Fibroblast of skin of right quadriceps (primary cell): ENCODE measurements around the gene ABCA12.

ENCODE experiments used
- DNase-seq: peaks from one replicate; pipeline ENCODE4 v3.0.0-alpha.2; 2013

ABCA12 gene

GRCh38 chr2:215036314-215036713 is 102.1 kb downstream of the ABCA12 start:
- no peak for DNase-seq

DNA sequence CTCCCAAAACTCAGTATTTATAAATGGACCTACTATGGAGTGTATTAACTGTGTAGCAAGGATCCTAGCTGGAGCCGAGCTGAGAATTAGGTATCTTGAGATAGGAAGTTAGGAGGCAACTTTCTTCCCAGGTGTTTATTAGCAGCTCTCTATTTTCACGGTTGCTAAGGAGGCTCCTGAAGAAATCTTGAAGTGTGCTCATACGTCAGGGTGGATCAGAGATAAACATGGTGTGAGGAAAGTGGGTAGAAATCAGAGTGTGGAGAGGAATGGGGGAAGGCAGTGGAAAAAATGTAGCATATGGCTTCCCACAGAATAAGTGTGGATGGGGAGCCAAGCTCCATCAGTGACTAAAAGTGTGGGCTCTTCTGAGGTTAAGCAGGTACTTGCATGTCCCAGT is 104.3 kb downstream of the ABCA12 start:
- DNase-seq = no peak

DNA sequence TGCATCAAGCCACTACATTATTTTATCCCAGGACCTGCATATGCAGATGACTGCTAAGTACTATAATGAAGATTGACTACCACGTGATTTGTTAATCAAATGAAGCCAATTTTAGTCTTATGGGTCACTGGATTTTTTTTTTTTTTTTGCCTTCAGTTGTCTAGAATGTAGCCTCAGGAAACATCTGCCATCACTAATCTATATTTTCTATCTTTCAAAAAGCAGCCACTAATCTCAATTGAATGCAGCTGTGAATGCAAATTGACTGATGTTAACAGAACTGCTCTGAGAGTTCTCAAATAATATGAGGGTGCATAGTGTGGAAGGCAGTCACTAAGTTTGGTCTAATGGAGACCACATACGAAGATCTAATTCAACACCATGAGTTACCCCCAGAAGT is 106.3 kb downstream of the ABCA12 start:
- DNase-seq = no peak

DNA sequence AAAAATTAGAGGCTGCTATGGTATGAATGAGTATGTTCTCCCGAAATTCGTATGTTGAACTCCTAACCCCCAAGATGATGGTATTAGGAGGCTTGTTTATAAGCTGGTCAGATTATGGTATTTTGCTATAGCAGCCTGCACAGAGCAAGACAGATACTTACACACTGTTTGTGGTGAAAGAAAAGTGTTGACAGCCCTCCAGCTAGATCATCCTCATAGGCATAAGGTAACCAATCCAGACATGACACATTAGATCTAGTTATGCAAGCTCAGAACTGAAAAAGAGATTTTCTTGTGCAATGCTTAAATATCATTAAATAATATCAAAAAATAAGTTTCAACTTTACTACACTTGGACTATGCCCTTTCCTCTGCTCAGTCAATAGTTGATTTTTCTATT is 107.1 kb downstream of the ABCA12 start:
- peak; percentile 13 for DNase-seq

GRCh38 chr2:215029936-215030335 is 108.5 kb downstream of the ABCA12 start:
- DNase-seq = no peak

DNA sequence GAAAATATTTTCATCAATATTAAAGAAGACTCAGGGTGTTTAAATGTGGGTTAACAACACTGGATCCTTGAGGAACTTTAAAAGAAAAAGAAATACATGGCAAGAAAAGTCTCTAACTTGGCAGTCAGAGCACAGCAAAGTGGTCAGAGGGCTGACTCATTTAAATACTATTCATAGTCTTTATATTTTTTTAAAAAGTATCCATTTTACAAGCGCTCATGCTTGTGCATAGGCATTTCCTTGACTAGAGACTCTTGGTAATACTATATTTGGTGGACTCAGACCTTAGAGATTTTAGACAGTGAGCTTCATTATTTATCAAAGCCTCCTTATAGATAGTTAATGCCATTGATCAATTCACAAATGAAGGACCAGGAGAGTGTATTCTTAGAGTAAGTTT is 110.2 kb downstream of the ABCA12 start:
- peak; percentile 69 for DNase-seq

DNA sequence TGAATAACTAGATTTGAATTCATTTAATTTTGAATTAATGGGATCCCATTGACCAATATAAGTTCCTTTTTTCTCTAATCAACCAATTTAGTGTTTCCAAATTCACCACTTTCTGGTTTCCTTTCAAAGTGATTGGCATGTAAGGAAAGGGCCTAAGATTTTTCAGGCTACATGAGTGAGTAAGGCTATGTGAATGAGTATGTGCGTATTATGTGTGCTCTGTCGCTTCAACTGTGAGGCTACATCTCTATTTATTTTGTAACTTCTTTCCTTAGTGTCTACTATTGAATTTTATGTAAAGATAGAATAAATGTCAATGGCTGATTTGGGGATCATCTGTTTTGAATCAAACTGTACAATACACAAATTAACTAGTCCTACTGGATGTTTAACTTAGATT is 110.6 kb downstream of the ABCA12 start:
- peak; percentile 12 for DNase-seq

- no peak for DNase-seq
These were observed 115.5 kb downstream of the ABCA12 start for GRCh38 chr2:215022910-215023309.

- DNase-seq = peak; percentile 66
These were observed 116.0 kb downstream of the ABCA12 start for GRCh38 chr2:215022418-215022817.

GRCh38 chr2:215020283-215020682 is 118.1 kb downstream of the ABCA12 start:
- no peak for DNase-seq

DNA sequence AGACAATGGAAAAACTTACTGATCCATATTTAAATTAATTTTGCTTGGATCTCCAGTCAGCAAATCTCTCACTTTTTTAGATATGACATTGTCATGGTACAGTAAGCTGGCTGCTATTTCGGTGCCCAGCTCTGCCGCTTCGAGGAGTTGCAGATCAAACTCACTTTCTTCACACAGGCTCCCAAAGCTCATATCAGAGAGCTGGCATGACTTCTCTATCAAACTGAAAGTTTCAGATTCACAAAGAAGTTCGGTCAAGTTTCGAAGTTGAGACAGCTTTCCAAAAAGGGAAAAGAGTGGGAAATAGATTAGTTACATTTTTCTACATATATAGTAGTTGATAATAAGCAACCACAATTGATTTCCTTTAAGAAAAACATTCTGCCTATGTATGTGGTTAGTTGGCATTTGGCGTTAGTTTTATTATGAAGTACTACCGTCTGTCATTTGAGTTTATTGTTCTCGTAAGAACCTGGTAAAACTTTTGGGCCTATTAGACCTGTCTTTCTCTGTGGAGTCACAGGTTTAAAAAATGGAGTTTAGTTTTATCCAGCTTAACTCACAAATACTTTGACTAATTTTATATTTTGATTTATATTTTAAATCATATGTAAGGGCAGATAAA is 118.8 kb downstream of the ABCA12 start:
- no peak for DNase-seq

GRCh38 chr2:215019085-215019484 is 119.3 kb downstream of the ABCA12 start:
- DNase-seq = no peak

- no peak for DNase-seq
These were observed 123.0 kb downstream of the ABCA12 start for GRCh38 chr2:215015421-215015820.

GRCh38 chr2:215010390-215010789 is 128.0 kb downstream of the ABCA12 start:
- DNase-seq = no peak

- peak; percentile 37 for DNase-seq
These were observed 135.4 kb downstream of the ABCA12 start for GRCh38 chr2:215003001-215003400.

- peak; percentile 46 for DNase-seq
These were observed 135.9 kb downstream of the ABCA12 start for GRCh38 chr2:215002500-215002899.

GRCh38 chr2:215000721-215001120 is 137.7 kb downstream of the ABCA12 start:
- DNase-seq = no peak

GRCh38 chr2:214995926-214996670 is 142.3 kb downstream of the ABCA12 start:
- no peak for DNase-seq

- DNase-seq = no peak
These were observed 143.0 kb downstream of the ABCA12 start for GRCh38 chr2:214995409-214995808.

- no peak for DNase-seq
These were observed 145.5 kb downstream of the ABCA12 start for GRCh38 chr2:214992911-214993310.

- DNase-seq = no peak
These were observed 149.2 kb downstream of the ABCA12 start for GRCh38 chr2:214989187-214989586.

- peak; percentile 89 for DNase-seq
These were observed 151.2 kb downstream of the ABCA12 start for GRCh38 chr2:214987261-214987660.

GRCh38 chr2:214985619-214986018 is 152.8 kb downstream of the ABCA12 start:
- DNase-seq = no peak

GRCh38 chr2:214966420-214966819 is 172.0 kb downstream of the ABCA12 start:
- no peak for DNase-seq

DNA sequence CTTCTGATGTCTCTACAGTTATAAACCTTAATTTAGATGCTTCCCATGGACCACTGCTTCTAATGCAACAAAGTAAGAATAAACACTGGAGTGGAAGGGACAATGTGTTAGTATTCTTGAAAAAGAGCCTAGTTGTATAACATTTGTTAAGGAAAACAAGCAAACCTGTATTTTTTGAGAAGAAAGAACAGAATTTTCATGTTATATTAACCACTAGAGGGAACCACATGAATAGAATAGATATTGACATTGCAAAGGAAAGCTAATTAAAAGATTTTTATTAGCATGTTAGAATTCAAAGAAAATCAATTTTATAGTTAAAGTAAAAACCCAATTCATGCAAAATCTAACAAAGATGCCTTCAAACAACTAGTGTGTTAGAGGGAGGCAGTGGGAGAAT is 177.7 kb downstream of the ABCA12 start:
- DNase-seq = peak; percentile 3
